Right renal pelvis (tissue), 4 donors: ENCODE data around the gene AJAP1. TPM values are rescaled to one million over a fixed set of nuclear protein-coding genes. Genes with fewer than 3 reads are reported as not detected.

Experiments
- DNase-seq, 4 donors: peaks; one replicate each; pipeline ENCODE4 v3.0.0-alpha.2; 2013; ENCODE audit warnings: low read depth in 4 of 4, low spot score in 3 of 4, missing footprints in 1 of 4
- polyA plus RNA-seq, 4 donors: library from polyadenylated mRNA; unstranded; fragments of 120-200 nt; gene quantifications; one replicate each; pipeline ENCODE4 v1.2.1, GENCODE V29; 2013; ENCODE audit not compliant: insufficient read length in 4 of 4

AJAP1 gene
- polyA plus RNA-seq, 4 donors, result 0.96 to 1.8 (median 1.6) TPM

DNA sequence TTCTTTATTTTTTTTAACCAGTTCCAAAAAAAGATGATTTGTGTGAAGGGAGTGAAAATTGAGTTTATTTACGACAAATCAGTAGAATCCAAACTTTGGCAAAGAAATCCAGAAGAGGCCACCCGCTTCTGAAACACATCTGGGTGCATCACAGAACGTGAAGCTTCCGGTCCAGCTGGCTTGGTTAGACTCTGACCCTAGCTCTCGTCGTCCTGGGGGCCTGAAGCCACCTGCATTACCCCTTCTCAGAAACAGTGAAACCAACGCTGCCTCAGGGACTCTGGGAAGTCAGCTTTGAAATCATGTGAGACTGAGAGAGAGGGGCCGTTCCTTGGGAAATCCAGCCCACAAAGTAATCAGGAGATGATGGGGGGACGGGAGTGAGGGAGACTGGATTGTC, 21.8 kb downstream of the AJAP1 start:
- DNase-seq, result no peak

DNA sequence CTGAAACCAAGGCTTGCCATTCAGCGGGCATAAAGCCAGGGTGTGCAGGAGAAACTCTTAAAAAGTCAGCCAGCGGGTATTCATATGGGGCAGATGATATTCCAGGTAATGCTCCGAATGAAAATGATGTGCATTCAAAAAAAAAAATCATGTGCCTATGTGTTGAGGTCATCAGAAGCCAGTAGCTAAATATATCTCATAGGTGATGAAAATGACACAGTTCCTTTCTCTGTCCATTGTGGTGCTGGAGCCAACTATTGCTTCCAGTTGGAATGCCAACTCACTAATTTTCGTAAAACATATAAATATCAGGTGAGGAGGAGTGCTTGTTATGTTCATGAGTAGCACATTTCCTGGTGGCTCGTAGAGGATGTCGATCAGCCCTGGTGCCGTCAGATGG, 23.2 kb downstream of the AJAP1 start:
- no peak for DNase-seq

DNA sequence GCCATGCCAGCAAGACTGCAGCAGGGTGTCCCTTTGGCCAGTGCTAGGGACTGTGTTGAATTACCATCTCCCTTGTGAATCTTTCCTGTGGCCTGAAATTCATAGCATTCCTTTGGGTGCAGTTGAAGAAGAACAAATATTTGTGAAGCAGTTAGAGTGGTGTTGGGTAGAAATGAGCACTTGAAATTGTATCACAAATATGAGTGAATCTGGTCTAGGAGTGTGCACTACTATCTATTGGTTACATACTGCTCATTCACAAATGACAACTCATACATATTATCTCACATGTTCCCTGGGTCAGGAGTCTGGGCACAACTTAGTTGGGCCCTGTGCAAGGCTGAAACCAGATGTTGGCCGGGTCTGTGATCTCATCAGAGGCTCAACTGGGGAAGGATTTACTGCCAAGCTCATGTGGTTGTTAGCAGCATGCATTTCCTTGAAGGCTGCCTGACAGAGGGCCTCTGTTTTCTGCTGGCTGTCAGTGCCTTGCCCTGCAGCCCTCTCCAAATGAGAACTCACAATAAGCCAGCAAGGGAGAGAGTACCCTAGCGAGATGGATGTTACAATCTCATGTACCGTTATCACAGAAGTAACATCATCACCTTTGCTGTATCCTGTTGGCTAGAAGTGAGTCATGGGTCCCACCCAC, 23.8 kb downstream of the AJAP1 start:
- no peak for DNase-seq

DNA sequence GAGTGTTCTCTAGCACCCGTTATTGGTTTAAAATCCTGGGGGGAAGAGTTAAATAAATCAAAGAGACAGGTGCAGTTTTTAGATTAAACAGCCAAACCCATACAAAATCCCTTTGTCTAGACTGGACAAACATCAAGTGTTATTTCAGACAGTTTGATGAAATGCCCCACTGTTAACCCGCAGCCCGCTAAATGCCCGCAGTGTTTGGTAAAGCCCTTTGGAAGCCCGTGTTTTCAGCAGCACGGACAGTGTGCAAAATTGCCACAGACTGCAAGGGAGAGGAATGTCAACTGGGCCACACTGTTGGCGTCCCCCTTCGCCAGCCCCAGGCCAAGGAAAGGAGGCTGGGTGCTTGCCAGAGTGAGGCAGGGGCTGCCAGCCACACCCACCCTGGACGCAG, 26.6 kb downstream of the AJAP1 start:
- no peak for DNase-seq

DNA sequence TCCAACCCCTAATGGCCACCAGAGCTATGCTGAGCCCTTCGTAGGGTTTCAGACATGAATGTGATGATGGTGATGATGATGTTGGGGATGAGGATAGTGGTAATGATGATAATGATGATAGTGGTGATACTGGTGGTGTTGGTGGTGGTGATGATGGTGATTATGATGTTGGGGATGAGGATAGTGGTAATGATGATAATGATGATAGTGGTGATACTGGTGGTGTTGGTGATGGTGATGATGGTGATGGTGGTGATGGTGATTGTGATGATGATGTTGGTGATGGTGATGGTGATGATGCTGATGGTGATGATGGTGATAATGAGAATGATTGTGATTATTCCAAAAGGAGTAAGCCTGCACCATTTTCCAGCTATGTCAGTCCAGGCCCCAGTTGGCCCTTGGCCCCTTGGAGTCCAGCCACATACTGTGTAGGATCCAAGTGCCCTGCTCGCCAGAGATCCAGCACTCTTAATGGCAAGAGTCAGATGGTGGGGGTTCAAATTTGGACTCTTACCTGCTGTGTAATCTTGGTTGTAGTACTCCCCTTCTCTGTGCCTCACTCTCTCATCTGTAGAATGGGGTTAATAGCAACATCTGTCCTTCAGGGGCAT, 28.3 kb downstream of the AJAP1 start:
- no peak for DNase-seq

DNA sequence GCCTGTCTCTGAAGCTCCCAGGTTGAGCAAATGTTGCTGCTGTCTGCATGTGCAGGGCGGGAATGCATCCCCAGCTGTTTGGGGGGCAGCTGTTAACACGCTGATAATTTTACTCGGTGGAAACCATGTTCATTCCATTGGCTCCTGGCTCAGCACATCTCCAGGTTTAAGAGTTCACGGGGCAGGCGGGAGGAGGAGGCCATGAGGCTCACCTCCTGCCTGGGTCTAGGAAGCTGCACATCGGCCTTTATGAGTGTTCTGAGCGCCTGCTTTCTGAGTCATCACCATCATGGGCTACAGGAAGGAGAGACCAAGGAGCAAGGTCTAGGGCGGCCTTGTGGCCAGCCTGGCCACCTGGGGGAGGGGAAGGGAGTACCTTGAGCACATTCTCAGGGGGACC, 29.7 kb downstream of the AJAP1 start:
- no peak for DNase-seq

DNA sequence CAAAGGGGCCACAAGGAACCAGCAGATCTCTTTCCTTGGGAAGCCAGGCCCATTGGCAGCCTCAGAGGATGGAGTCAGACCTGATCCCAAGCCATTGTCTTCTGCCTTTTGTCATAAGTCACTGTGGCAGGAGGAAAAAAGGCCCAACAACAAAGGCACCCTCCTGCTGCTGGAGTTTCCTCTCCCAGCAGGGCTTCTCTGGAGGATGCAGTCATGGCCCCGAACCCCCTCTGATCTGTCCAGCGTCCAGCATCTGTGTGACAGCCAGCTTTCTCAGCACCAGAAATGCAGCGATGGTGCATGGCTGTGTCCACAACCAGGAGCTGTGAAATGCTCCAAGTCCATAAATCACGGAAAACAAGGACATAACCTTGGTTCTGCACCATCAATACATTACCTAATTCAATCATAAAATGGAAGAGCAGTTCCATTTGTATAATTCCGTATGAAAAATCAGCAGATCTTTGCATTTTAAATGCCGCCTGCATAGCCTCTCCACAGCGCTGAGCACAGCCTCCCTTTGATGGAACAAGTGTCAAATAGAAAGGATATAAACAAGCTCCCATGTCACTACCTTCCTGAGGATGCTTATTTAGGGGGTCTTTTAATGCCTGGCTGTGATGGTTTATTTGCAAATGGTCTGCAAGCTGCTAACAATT, 30.6 kb downstream of the AJAP1 start:
- DNase-seq, result no peak

DNA sequence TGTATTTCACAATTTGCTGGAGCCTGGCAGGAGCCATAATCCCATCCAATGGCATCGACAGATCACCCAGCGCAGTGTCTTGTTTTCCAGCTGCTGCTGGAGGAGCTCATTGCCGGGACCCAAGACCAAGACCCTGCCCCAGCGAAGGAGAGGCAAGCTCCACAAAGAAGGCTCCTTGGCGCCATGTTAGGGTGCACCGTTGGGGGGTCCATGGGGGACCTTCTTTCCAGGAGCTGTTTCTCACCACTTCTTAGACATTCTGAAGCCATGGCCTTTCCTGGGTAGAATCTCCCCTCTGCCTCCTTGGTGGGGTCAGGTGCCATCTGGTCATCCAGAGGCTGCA, 31.1 kb downstream of the AJAP1 start:
- DNase-seq, result no peak

DNA sequence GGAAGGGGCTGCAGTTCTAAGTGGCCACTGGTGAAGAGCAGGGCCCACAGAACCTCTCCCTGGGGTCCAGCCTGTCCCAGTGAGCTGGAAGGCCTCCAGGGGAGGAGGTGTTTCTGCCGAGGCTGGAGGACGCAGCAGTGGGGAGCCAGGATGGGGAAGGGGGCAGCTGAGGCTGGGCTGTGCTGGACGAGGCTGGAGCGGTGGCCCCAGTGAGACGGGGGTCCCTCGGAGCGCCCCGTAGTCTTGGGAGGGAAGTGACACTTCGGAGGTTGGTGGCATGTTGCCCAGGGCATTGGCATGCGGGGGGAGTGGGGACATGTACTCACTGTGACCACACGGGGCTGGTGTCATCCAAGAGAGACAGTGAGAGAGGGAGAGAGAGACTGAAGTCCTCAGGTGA, 33.5 kb downstream of the AJAP1 start:
- DNase-seq, result no peak

DNA sequence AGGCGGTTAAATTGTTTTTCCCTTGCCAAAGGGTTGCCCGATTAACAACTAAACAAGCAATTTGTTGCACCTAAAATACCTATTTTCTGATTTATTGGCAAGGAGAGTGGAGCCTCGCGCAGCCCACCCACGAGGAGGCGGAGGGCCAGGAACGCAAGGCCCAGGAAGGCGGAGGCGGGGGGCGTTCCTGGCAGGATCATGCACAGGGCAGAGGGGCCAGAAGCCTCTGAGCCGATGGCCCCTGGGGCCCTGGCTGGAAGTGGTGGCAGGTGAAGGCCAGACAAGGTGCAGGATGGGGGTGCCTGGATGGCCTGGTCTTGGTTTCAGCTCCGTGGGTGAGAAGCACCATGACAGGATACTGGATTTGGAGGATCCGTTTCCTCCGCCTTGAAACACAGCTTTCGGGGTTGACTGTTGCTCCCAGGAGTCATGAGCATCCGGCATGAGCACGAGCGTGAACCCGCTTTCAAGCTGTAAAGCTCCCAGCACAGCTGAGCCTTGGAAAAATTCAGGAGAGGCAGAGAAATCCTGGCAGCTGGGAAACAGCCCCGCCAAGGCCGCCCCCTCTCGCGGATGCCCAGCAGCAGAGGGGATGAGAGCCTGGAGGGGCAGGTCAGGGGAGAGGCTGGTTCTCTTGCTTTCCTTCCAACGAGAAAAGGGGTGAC, 35.0 kb downstream of the AJAP1 start:
- DNase-seq, result no peak

DNA sequence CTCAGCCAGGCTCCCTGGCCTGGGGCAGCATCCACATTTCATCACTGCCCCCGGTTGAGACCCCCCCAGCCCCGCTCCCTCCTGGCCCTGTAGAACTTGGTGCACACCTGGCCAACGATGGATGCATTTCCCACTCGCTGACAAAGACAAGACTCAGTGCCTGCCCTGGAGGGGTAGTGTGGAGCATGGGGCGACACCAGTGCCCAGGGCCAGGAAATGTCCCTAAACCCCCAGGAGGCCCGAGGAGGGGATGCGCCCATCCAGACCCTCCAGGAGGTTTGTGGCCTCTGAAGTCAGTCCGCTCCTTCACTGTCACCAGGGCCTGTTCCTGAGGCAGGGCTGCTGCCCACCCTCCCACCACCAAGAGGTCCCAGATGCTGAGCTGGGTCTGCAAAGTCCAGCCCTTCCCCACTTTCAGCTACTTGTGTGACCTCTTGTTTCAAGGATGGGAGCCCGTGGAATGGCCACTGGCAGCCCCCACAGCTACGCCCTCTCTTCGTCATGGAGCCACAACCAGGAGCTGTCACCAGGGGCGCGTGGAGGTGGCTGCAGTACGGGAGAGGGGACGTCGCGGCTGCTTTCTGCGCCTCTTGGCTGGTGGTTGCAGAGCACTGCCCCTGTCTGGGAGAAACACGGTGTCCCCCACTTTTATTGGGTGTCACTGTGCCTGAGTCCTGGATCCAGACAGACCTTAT, 35.7 kb downstream of the AJAP1 start:
- no peak for DNase-seq

DNA sequence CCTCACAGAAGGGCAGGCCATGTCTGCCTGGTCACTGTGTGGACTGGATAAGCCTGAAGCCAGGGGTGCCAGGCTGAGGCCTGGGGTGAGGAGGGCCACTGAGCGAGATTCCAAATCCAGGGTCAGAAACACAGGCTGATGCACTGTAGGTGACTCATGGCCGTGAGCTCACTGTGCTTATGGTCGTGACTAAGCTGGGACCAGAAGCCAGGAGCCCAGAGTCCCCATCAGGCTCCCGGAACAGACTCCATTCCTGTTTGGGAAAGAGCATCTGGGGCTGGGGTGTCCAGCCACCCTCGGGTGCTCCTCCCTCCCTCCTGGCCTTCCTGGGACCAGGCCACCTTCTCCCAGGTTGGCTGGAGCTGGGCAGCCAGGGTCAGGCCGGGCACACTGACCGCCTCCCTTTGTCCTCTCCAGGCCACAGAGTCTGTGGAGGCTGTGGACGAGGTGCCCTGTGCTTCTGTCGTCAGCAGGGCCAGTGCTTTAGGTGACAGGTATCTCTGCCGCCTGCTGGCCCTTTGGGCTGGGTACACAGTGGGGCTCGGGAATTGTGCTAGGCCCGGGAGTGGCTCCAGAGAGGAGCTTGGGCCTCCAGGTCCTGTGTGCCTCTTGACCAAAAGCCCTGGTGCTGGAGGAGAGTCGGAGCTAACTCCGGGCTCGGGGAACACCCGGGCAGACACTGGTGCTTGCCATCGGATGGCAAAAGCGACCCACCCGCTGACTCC, 36.7 kb downstream of the AJAP1 start:
- no peak for DNase-seq

DNA sequence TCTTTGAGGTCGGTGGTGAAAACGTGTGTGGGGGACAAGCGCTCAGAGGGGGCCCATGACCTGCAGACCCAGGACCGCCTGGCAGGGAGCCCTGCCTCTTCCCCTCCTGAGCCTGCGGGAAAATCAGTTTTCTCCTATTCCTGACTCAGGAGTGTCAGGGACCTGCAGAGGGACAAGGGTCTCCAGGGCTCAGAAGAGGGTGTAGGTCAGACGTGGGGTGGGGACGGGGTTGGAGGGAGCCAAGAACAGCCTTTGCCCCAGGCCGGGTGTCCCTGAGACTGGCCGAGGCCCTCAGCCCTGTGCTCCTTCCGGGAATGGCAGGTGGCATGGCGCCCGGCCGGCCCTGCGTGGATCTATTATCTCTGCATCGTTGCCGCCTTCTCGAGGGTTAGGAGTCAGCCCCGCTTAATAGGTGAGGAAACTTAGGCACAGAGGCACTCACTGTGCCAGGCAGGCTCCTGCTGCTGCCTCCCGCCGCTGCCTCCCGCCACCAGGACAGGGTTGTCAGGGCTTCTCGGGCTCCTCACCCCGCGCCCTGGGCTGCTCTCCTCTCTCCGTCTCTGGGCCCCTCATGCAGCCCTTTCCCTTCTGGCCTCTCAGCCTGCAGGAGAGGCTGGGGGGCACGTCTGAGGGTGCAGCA, 37.5 kb downstream of the AJAP1 start:
- no peak for DNase-seq

DNA sequence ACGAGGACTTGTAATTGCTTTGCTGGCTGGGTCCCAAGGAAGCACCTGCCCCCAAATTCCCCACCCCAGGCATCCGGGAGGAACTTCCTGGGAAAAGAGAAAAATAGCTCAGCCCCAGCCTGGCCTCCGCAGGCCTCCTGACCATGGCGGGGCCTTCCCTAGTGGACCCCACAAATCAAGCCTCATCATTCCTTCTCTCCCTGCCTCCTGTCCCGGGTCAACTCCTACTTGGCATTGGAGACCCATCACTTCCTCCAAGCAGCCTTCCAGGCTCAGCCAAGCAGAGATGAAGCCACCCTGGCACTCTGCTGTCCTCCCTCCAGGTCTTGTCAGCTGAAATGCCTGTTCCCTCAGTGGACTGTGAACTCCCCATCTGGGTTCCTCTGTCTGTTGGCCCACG, 38.0 kb downstream of the AJAP1 start:
- no peak for DNase-seq

DNA sequence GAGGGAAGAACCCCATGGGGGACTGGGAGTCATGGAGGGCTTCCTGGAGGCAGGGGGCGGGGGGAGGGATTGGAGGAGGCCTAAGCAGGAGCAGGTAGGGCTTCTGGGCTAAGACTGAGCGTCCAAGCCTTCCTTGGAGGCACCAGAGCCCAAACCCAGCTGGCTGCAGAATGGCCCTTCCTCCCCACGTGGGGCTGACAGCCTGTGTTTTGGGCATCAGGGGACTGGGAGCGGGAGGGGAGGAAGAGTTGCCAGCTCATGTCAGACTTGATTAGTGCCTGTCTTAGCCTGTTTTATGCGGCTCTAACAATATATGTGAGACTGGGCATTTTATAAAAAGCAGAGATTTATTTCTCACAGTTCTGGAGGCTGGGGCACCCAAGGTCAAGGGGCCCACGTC, 38.9 kb downstream of the AJAP1 start:
- DNase-seq, result no peak

DNA sequence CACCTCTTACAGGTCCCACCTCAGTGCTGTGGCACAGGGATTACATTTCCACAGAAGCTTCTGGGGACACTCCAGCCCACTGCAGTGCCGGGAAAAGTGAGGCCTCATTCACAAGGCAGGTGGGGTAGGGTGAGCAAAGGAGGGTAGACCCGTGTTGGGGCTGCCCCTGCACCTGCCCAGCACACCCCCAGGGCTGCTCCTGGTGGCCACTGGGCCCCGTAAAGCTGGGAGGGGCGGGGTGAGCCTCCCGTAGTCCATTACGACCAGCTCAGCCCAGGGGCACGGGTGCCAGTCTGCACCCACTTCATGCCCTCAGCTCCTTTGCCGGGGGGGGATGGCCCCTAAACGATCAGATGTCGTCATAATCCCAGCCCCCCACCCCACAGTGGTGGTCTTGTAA, 39.5 kb downstream of the AJAP1 start:
- no peak for DNase-seq

DNA sequence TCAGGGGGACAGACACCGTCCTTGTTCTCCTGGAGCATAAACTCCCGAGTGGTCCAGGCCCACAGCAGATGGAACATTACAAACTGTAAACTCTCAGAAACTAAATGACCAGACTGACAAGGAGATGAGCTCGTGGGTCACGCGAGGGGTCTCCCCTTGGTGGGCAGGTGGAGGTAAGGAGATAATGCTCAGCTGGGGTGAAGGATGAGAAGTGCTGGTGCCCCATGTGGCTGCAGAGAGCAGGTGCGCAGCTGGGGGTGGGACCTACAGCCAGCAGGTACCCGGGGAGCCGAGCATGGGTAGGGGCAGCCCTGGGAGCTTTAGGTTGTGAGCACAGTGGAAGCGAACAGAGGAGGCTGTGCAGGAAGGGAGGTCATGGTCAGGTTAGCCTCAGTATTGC, 40.1 kb downstream of the AJAP1 start:
- no peak for DNase-seq

DNA sequence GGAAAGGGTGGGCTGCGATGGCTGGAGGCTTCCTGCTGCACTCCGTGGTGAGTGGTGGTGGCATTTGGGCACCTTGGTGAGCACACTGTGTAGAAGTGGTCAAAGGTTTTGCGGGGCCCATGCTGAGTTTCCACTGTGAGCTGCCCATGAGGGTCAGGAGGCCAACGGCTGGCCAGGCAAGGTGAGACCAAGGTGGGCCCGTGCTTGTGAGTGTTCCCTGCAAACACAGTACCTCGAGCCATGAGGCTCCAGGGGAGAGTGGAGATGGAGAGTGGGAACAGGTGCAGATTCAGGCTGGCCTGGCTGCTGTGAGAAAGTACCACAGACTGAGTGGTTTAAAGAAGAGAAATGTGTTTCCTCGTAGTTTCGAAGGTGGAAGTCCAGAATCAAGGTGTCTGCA, 40.8 kb downstream of the AJAP1 start:
- no peak for DNase-seq

DNA sequence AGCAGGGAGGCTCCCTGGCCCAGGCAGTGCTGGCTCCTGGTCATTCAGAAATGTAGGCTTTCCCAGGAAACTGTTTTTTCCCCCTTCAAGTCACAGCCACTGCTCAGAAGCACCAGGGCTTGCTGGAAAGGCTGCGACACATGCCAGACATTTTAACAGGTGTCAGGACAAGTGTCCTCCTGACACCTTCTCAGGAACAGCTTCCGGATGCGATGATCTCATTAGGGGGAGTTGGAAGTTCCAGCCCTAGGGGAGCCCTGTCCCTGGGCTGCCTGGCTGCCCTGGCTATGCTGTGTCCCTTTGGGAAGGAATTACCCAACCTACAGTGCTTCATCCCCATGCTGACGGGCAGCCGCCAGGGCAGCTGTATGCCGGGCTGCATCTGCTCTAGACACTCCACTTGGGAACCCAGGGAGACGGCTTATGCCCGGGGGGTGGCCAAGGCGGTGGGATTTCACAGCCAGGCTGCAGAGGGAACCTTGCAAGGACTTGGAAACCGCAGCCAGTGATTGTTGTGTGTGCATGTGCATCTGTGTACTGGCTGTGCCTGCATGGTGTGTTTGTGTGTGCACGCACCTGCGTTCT, 41.8 kb downstream of the AJAP1 start:
- DNase-seq, result no peak

DNA sequence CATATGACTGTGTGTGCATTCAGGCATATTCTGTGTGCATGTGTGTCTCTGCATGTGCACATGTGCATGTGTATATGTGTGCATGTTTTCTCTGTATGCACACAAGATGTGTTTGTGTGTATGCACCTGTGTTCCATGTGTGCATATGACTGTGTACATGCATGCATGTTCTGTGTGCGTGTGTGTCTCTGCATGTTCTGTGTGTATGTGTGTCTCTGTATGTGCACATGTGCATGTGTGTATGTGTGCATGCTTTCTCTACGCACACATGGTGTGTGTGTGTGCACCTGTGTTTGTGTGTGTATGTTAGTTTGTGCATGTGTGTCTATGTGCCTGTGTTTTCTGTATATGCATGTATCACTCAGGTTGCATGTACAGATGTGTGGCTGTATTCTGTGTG, 42.3 kb downstream of the AJAP1 start:
- DNase-seq, result no peak
